SK-MEL-5 (cell line): Measurements from ENCODE around the gene ACVR2B. TPM values are rescaled to one million over a fixed set of nuclear protein-coding genes. Genes with fewer than 3 reads are reported as not detected.
A peak's percentile ranks its signal among the peaks of the same experiment; 100 is the strongest.

Source experiments
- DNase-seq: peaks from one replicate; pipeline ENCODE4 v3.0.0-alpha.2; 2016; ENCODE audit warnings: low read depth, low spot score
- in situ Hi-C: cut with HindIII; loops from 2 replicates; pipeline ENCODE4 v1.10.0; 2016; ENCODE audit warnings: low sequenced_read_pairs, high pct_unique_total_duplicates, low pct_unique_long_range_greater_than_20kb
- total RNA-seq: library from RNA; depleted of rRNA; stranded (reverse); fragments of >200 nt; shearing (Covaris generic); gene quantifications from 2 replicates; pipeline ENCODE4 v1.2.3, GENCODE V29; 2014

ACVR2B gene
- total RNA-seq, 1 experiment from 2014 or later: 7.6 TPM

- in situ Hi-C loops: no loop called here
- DNase-seq: peak; percentile 51
These were observed 2.1 kb downstream of the ACVR2B start for GRCh38 chr3:38455639-38456430.

GRCh38 chr3:38457111-38458003 lies 3.7 kb downstream of the ACVR2B start:
- in situ Hi-C loops: no loop called here
- DNase-seq: peak; percentile 72

- in situ Hi-C loops: no loop called here
- no peak for DNase-seq
These were observed 5.3 kb downstream of the ACVR2B start for GRCh38 chr3:38458796-38459498.

GRCh38 chr3:38459499-38460048 lies 5.9 kb downstream of the ACVR2B start:
- DNase-seq: no peak
- in situ Hi-C loops: no loop called here

- in situ Hi-C loops: no loop called here
- no peak for DNase-seq
These were observed 6.9 kb downstream of the ACVR2B start for GRCh38 chr3:38460377-38461270.

- in situ Hi-C loops: no loop called here
- DNase-seq: no peak
These were observed 12.0 kb downstream of the ACVR2B start for GRCh38 chr3:38465588-38466154.

- in situ Hi-C loops: no loop called here
- peak; percentile 12 for DNase-seq
These were observed 15.1 kb downstream of the ACVR2B start for GRCh38 chr3:38468765-38469164.

GRCh38 chr3:38469852-38470251 lies 16.2 kb downstream of the ACVR2B start:
- in situ Hi-C loops: no loop called here
- DNase-seq: no peak

GRCh38 chr3:38471260-38471857 lies 17.7 kb downstream of the ACVR2B start:
- in situ Hi-C loops: no loop called here
- no peak for DNase-seq

- in situ Hi-C loops: no loop called here
These were observed 18.7 kb downstream of the ACVR2B start for GRCh38 chr3:38472342-38472741.

GRCh38 chr3:38473229-38473628 lies 19.5 kb downstream of the ACVR2B start:
- in situ Hi-C loops: no loop called here

More at GRCh38 chr3:38472342-38472741, 18.7 kb downstream of the ACVR2B start:
- DNase-seq: no peak

GRCh38 chr3:38474928-38475605 lies 21.4 kb downstream of the ACVR2B start:
- in situ Hi-C loops: no loop called here

More at GRCh38 chr3:38473229-38473628, 19.5 kb downstream of the ACVR2B start:
- no peak for DNase-seq

GRCh38 chr3:38475716-38476115 lies 22.0 kb downstream of the ACVR2B start:
- DNase-seq: no peak
- in situ Hi-C loops: no loop called here

More at GRCh38 chr3:38474928-38475605, 21.4 kb downstream of the ACVR2B start:
- DNase-seq: no peak

GRCh38 chr3:38476157-38476756 lies 22.6 kb downstream of the ACVR2B start:
- in situ Hi-C loops: no loop called here
- no peak for DNase-seq

- no peak for DNase-seq
- in situ Hi-C loops: no loop called here
These were observed 23.5 kb downstream of the ACVR2B start for GRCh38 chr3:38477057-38477820.
